ENCODE results near the gene MAN1C1. TPM values are rescaled to one million over a fixed set of nuclear protein-coding genes. Genes with fewer than 3 reads are reported as not detected.

MAN1C1 gene
- total and polyA plus RNA-seq, 2 donors (not counting 1 experiment from before 2014, with no cell fraction given) = 0.31 to 0.89 TPM

GRCh38 chr1:25757846-25758185, 141.2 kb downstream of the MAN1C1 start:
- intact Hi-C loops (cut with micrococcal nuclease) = no loop called here
- no peak overlapping the region for H3K27ac Mint-ChIP-seq

DNA sequence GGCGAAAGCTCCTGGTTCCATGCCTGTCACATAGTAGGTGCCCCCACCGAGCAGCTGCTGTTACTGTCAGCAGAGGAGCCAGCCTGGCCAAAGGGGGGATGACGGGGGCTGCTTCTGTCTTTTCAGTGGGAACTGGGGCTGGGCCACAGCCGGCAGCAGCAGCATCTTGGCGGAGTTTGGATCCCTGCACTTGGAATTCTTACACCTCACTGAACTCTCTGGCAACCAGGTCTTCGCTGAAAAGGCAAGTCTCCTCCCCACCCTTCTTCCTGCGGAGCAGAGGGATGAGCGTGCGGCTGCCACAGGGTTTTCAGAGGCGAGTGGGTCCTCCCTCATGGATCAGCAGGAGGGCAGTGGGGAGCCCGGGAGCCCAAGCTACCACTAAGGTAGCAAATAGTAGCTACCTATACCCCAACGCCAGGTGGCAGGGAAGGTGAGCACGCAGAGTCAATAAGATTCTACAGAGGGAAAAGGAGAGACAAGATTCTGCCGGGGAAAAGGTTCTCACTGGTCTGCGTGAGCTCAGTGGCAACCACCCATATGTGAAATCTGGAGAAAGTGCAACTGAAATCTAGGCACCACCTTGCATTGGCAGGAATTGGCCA, 142.0 kb downstream of the MAN1C1 start:
- ATAC-seq (ENCODE audit: low read depth) (no peak), DNase-seq (no peak)
- no peak overlapping the region for H3K4me3 Mint-ChIP-seq
- H3K36me3 ChIP-seq (replicated peaks in 1 of 2; ENCODE audit: control extremely low read depth in 1 of 2, control insufficient read depth in 1 of 2, extremely low read depth in 1 of 2, insufficient read depth in 2 of 2, low read length in 1 of 2) = no peaks in the 10 kb centered on the region
- no peaks in the 10 kb centered on the region for H3K4me1 Mint-ChIP-seq
- no peak overlapping the region for H3K27ac ChIP-seq (ENCODE audit: low read length in 2 of 2)
- H3K27ac Mint-ChIP-seq = no peak overlapping the region
- no peak overlapping the region for H3K9ac ChIP-seq (ENCODE audit: low read length)
- H3K4me3 ChIP-seq (ENCODE audit: control extremely low read depth in 1 of 5, extremely low read depth in 1 of 5, insufficient read depth in 1 of 5, low read depth in 2 of 5, low read length in 4 of 5) = no peak overlapping the region
- CTCF ChIA-PET = no interaction called here
- no peak overlapping the region for H2AFZ ChIP-seq (ENCODE audit: insufficient read depth, low read depth, low read length, poor library complexity, severe bottlenecking)
- H3K27me3 Mint-ChIP-seq = peaks cover 23% of the 10 kb centered on the region
- H3K9me3 Mint-ChIP-seq (ENCODE audit: insufficient read depth) = no peaks in the 10 kb centered on the region
- peaks cover 0 to 7% of the 10 kb centered on the region in 2 donors for H3K4me1 ChIP-seq (ENCODE audit: control insufficient read depth in 2 of 2, insufficient read depth in 2 of 2, low read length in 2 of 2)
- no peaks in the 10 kb centered on the region for H3K27me3 ChIP-seq (replicated peaks in 1 of 4; ENCODE audit: control extremely low read depth in 1 of 4, control insufficient read depth in 3 of 4, insufficient read depth in 4 of 4, low read length in 3 of 4)
- intact Hi-C loops (cut with micrococcal nuclease) = no loop called here
- POLR2A ChIA-PET = no interaction called here
- H3K9me3 ChIP-seq (ENCODE audit: control extremely low read depth in 1 of 3, control insufficient read depth in 2 of 3, insufficient read depth in 1 of 3, low read length in 2 of 3) = no peaks in the 10 kb centered on the region
- TF ChIP-seq EZH2 (IDR thresholded peaks at IDR 0.05; ENCODE audit: borderline replicate concordance, insufficient read depth, low read depth, low read length, poor library complexity, severe bottlenecking) = no peak
- TF ChIP-seq, protein P1, sequence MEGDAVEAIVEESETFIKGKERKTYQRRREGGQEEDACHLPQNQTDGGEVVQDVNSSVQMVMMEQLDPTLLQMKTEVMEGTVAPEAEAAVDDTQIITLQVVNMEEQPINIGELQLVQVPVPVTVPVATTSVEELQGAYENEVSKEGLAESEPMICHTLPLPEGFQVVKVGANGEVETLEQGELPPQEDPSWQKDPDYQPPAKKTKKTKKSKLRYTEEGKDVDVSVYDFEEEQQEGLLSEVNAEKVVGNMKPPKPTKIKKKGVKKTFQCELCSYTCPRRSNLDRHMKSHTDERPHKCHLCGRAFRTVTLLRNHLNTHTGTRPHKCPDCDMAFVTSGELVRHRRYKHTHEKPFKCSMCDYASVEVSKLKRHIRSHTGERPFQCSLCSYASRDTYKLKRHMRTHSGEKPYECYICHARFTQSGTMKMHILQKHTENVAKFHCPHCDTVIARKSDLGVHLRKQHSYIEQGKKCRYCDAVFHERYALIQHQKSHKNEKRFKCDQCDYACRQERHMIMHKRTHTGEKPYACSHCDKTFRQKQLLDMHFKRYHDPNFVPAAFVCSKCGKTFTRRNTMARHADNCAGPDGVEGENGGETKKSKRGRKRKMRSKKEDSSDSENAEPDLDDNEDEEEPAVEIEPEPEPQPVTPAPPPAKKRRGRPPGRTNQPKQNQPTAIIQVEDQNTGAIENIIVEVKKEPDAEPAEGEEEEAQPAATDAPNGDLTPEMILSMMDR (IDR thresholded peaks at IDR 0.05) = no peak
- 96% methylated on average over 10 of the region's 15 CpGs for WGBS (ENCODE audit: insufficient coverage)
- H3K79me2 ChIP-seq (ENCODE audit: control insufficient read depth, insufficient read depth, low read length) = no peaks in the 10 kb centered on the region
- H4K20me1 ChIP-seq (ENCODE audit: control insufficient read depth, insufficient read depth, low read length, poor library complexity, severe bottlenecking) = no peaks in the 10 kb centered on the region
- H3K4me2 ChIP-seq (replicated peaks; ENCODE audit: low read depth, low read length, poor library complexity, severe bottlenecking) = no peak overlapping the region

More at GRCh38 chr1:25757846-25758185, 141.2 kb downstream of the MAN1C1 start:
- Histone ChIP-seq H3K9me3 (ENCODE audit: control extremely low read depth in 1 of 3, control insufficient read depth in 2 of 3, insufficient read depth in 1 of 3, low read length in 2 of 3) (no peaks in the 10 kb centered on the region), H3K79me2 (ENCODE audit: control insufficient read depth, insufficient read depth, low read length) (no peaks in the 10 kb centered on the region), H3K27me3 (replicated peaks in 1 of 4; ENCODE audit: control extremely low read depth in 1 of 4, control insufficient read depth in 3 of 4, insufficient read depth in 4 of 4, low read length in 3 of 4) (no peaks in the 10 kb centered on the region), H3K4me2 (replicated peaks; ENCODE audit: low read depth, low read length, poor library complexity, severe bottlenecking) (no peak overlapping the region), H3K36me3 (replicated peaks in 1 of 2; ENCODE audit: control extremely low read depth in 1 of 2, control insufficient read depth in 1 of 2, extremely low read depth in 1 of 2, insufficient read depth in 2 of 2, low read length in 1 of 2) (no peaks in the 10 kb centered on the region), H3K4me1 (ENCODE audit: control insufficient read depth in 2 of 2, insufficient read depth in 2 of 2, low read length in 2 of 2) (peaks cover 0 to 7% of the 10 kb centered on the region in 2 donors), H4K20me1 (ENCODE audit: control insufficient read depth, insufficient read depth, low read length, poor library complexity, severe bottlenecking) (no peaks in the 10 kb centered on the region), H3K9ac (ENCODE audit: low read length) (no peak overlapping the region), H3K4me3 (ENCODE audit: control extremely low read depth in 1 of 5, extremely low read depth in 1 of 5, insufficient read depth in 1 of 5, low read depth in 2 of 5, low read length in 4 of 5) (no peak overlapping the region), H2AFZ (ENCODE audit: insufficient read depth, low read depth, low read length, poor library complexity, severe bottlenecking) (no peak overlapping the region), H3K27ac (ENCODE audit: low read length in 2 of 2) (no peak overlapping the region)
- H3K4me1 Mint-ChIP-seq = no peaks in the 10 kb centered on the region
- H3K9me3 Mint-ChIP-seq (ENCODE audit: insufficient read depth) = no peaks in the 10 kb centered on the region
- H3K4me3 Mint-ChIP-seq = no peak overlapping the region
- H3K27me3 Mint-ChIP-seq = peaks cover 26% of the 10 kb centered on the region
- ChIA-PET POLR2A (no interaction called here), CTCF (no interaction called here)
- TF ChIP-seq, protein P1 (IDR thresholded peaks at IDR 0.05) = no peak
- no peak for TF ChIP-seq EZH2 (IDR thresholded peaks at IDR 0.05; ENCODE audit: borderline replicate concordance, insufficient read depth, low read depth, low read length, poor library complexity, severe bottlenecking)
- ATAC-seq (ENCODE audit: low read depth) (no peak), DNase-seq (no peak)
- 79% methylated on average over 5 of the region's 5 CpGs for WGBS (ENCODE audit: insufficient coverage)
